IMR-90 (cell line): ENCODE measurements around the gene PSMD6. TPM values are rescaled to one million over a fixed set of nuclear protein-coding genes. Genes with fewer than 3 reads are reported as not detected.

Source experiments
- ATAC-seq: fragments of 200-7000 bp; cut with Tn5 transposase; 2 replicates; pipeline ENCODE4 v1.9.1; 2020; ENCODE audit warnings: low read depth, mild to moderate bottlenecking, moderate library complexity
- BruUV-seq: library from RNA; stranded (reverse); fragments of 400-500 nt; replicated peaks from 2 replicates; lab custom pipeline; 2021; lab: Mats Ljungman, UMichigan
- CTCF ChIA-PET: fragments of 300-600 bp; formaldehyde crosslinking; extraction: SDS; loops from one replicate; lab custom pipeline; 2021; ENCODE audit warnings: antibody characterized with exemption; lab: Yijun Ruan, JAX
- POLR2A ChIA-PET: fragments of 300-600 bp; sonication (Branson Sonifier 250); formaldehyde crosslinking; loops from one replicate; lab custom pipeline; 2022; ENCODE audit warnings: antibody characterized with exemption; ENCODE audit not compliant: unreplicated experiment; lab: Charles Lee
- DNase-seq: peaks from one replicate; pipeline ENCODE4 v3.0.0; 2013
- H2AFZ ChIP-seq: replicated peaks from 2 replicates; pipeline ENCODE3; 2013; ENCODE audit warnings: low read length, mild to moderate bottlenecking; ENCODE audit not compliant: poor library complexity
- H2AK5ac ChIP-seq: 2 replicates; pipeline ENCODE4 v1.6.1; 2013; ENCODE audit warnings: low read depth, low read length, inconsistent platforms
- H2AK9ac ChIP-seq: replicated peaks from 2 replicates; pipeline ENCODE3; 2013; ENCODE audit warnings: mild to moderate bottlenecking, low read depth, low read length, moderate library complexity; ENCODE audit not compliant: poor library complexity
- H2BK120ac ChIP-seq: 2 replicates; pipeline ENCODE4 v1.6.1; 2013; ENCODE audit warnings: low read depth, low read length, inconsistent platforms
- H2BK15ac ChIP-seq: 3 replicates; pipeline ENCODE4 v1.6.1; 2013; ENCODE audit warnings: low read depth, low read length, inconsistent platforms
- H2BK20ac ChIP-seq: 2 replicates; pipeline ENCODE4 v1.6.1; 2013; ENCODE audit warnings: low read depth, mild to moderate bottlenecking, inconsistent platforms, low read length, moderate library complexity
- H2BK5ac ChIP-seq: 2 replicates; pipeline ENCODE4 v1.6.1; 2013; ENCODE audit warnings: mild to moderate bottlenecking, low read depth, low read length, inconsistent platforms; ENCODE audit not compliant: poor library complexity, severe bottlenecking
- H3K14ac ChIP-seq: replicated peaks from 2 replicates; pipeline ENCODE4 v1.6.1; 2013; ENCODE audit warnings: low read depth, low read length, inconsistent platforms
- H3K18ac ChIP-seq: 2 replicates; pipeline ENCODE4 v1.6.1; 2013; ENCODE audit warnings: low read depth, low read length, control low read depth
- H3K23ac ChIP-seq: 2 replicates; pipeline ENCODE4 v1.6.1; 2013; ENCODE audit warnings: low read depth, low read length, inconsistent platforms
- H3K27ac ChIP-seq: 2 replicates; pipeline ENCODE4 v1.5.1; 2013; ENCODE audit warnings: mild to moderate bottlenecking, control low read depth, low read length; ENCODE audit not compliant: insufficient read depth
- H3K27me3 ChIP-seq: 2 replicates; pipeline ENCODE4 v1.6.1; 2013; ENCODE audit warnings: low read length; ENCODE audit not compliant: control insufficient read depth, insufficient read depth
- H3K36me3 ChIP-seq: 2 replicates; pipeline ENCODE4 v1.6.1; 2013; ENCODE audit warnings: low read length, mixed read lengths; ENCODE audit not compliant: control insufficient read depth, insufficient read depth
- H3K4ac ChIP-seq: 2 replicates; pipeline ENCODE4 v1.6.1; 2013; ENCODE audit warnings: low read depth, low read length, inconsistent platforms
- H3K4me1 ChIP-seq: 2 replicates; pipeline ENCODE4 v1.6.1; 2013; ENCODE audit warnings: low read length, mixed read lengths; ENCODE audit not compliant: control insufficient read depth, insufficient read depth
- H3K4me2 ChIP-seq: 2 replicates; pipeline ENCODE4 v1.6.1; 2013; ENCODE audit warnings: low read depth, mild to moderate bottlenecking, control low read depth, low read length, moderate library complexity
- H3K4me3 ChIP-seq: 2 replicates; pipeline ENCODE4 v1.5.1; 2013; ENCODE audit warnings: low read depth, mild to moderate bottlenecking, control low read depth, low read length, moderate library complexity; ENCODE audit not compliant: insufficient read depth
- H3K56ac ChIP-seq: 2 replicates; pipeline ENCODE4 v1.6.1; 2013; ENCODE audit warnings: low read length, inconsistent platforms; ENCODE audit not compliant: insufficient read depth; ENCODE audit errors: extremely low read depth
- H3K79me1 ChIP-seq, 2 experiments: 2 replicates each; pipeline ENCODE4 v1.6.1; 2013; ENCODE audit warnings: low read length in 2 of 2, inconsistent platforms in 1 of 2, low read depth in 1 of 2
- H3K9ac ChIP-seq: 2 replicates; pipeline ENCODE4 v1.6.1; 2013; ENCODE audit warnings: low read depth, low read length, control low read depth
- H3K9me1 ChIP-seq: 2 replicates; pipeline ENCODE4 v1.6.1; 2013; ENCODE audit warnings: low read length, inconsistent platforms; ENCODE audit not compliant: insufficient read depth
- H3K9me3 ChIP-seq: 2 replicates; pipeline ENCODE4 v1.6.1; 2013; ENCODE audit warnings: low read length; ENCODE audit not compliant: control insufficient read depth, insufficient read depth
- H4K20me1 ChIP-seq: 2 replicates; pipeline ENCODE4 v1.6.1; 2013; ENCODE audit warnings: low read length, inconsistent platforms; ENCODE audit not compliant: insufficient read depth
- H4K5ac ChIP-seq: 2 replicates; pipeline ENCODE4 v1.6.1; 2013; ENCODE audit warnings: mild to moderate bottlenecking, low read depth, low read length, control low read depth
- H4K8ac ChIP-seq, 2 experiments: 2 replicates each; pipeline ENCODE4 v1.6.1; 2013; ENCODE audit warnings: low read depth in 2 of 2, low read length in 2 of 2, control low read depth in 1 of 2, inconsistent platforms in 1 of 2
- H4K91ac ChIP-seq: 2 replicates; pipeline ENCODE4 v1.6.1; 2013; ENCODE audit warnings: low read depth, low read length, inconsistent platforms; ENCODE audit not compliant: insufficient read depth
- BHLHE40 ChIP-seq: fragments of 150-350 bp; IDR thresholded peaks from 2 replicates; pipeline ENCODE4 v1.6.1; 2016; ENCODE audit warnings: mild to moderate bottlenecking, low read depth, low read length
- CEBPB ChIP-seq: IDR thresholded peaks from 2 replicates; pipeline ENCODE4 v1.6.1; 2012; ENCODE audit warnings: low read depth, low read length, improper control_type of control experiment
- ELK1 ChIP-seq: fragments of 150-350 bp; IDR thresholded peaks from 2 replicates; pipeline ENCODE4 v1.6.1; 2016; ENCODE audit warnings: low read depth, mild to moderate bottlenecking, low read length, moderate library complexity, borderline replicate concordance
- FOS ChIP-seq: fragments of 150-350 bp; IDR thresholded peaks from 2 replicates; pipeline ENCODE4 v1.6.1; 2016; ENCODE audit warnings: low read depth, low read length
- MAFK ChIP-seq: IDR thresholded peaks from 2 replicates; pipeline ENCODE4 v1.6.1; 2012; ENCODE audit warnings: low read depth, low read length, improper control_type of control experiment
- MAZ ChIP-seq: IDR thresholded peaks from 2 replicates; pipeline ENCODE4 v1.6.1; 2012; ENCODE audit warnings: low read depth, mild to moderate bottlenecking, low read length, improper control_type of control experiment, moderate library complexity, borderline replicate concordance
- MXI1 ChIP-seq: IDR thresholded peaks from 2 replicates; pipeline ENCODE4 v1.6.1; 2012; ENCODE audit warnings: low read depth, mild to moderate bottlenecking, low read length, moderate library complexity, borderline replicate concordance
- NFE2L2 ChIP-seq: fragments of 150-350 bp; IDR thresholded peaks from 2 replicates; pipeline ENCODE4 v1.6.1; 2016; ENCODE audit warnings: low read depth, mild to moderate bottlenecking, low read length
- POLR2A ChIP-seq: IDR thresholded peaks from 2 replicates; pipeline ENCODE4 v1.6.1; 2012; ENCODE audit warnings: mild to moderate bottlenecking, low read depth, low read length
- RAD21 ChIP-seq: IDR thresholded peaks from 2 replicates; pipeline ENCODE4 v1.6.1; 2012; ENCODE audit warnings: low read length, improper control_type of control experiment
- RCOR1 ChIP-seq: IDR thresholded peaks from 2 replicates; pipeline ENCODE4 v1.6.1; 2012; ENCODE audit warnings: mild to moderate bottlenecking, low read length, improper control_type of control experiment; ENCODE audit not compliant: insufficient replicate concordance
- RFX5 ChIP-seq: IDR thresholded peaks from 2 replicates; pipeline ENCODE4 v1.8.0; 2012; ENCODE audit warnings: low read depth, mild to moderate bottlenecking, low read length, moderate library complexity
- SMC3 ChIP-seq: fragments of 150-350 bp; IDR thresholded peaks from 2 replicates; pipeline ENCODE4 v1.6.1; 2016; ENCODE audit warnings: low read depth, mild to moderate bottlenecking, antibody characterized with exemption, low read length, moderate library complexity
- USF2 ChIP-seq: fragments of 150-350 bp; IDR thresholded peaks from 2 replicates; pipeline ENCODE4 v1.6.1; 2017; ENCODE audit warnings: mild to moderate bottlenecking, antibody characterized with exemption, low read length, low read depth
- WGBS, 2 experiments: methylation state at CpG; one replicate each; pipeline versions ENCODE4 v1.1.5 to v1.1.7; 2013; ENCODE audit warnings: missing lambda C conversion rate in 2 of 2; ENCODE audit not compliant: insufficient read length in 1 of 2; ENCODE audit errors: extremely low coverage in 2 of 2; 5-methylcytosine and 5-hydroxymethylcytosine counted together
- dilution Hi-C: fragments of 300-500 bp; cut with HindIII; formaldehyde crosslinking; loops from one replicate; pipeline ENCODE4 v1.14.3; 2018; ENCODE audit warnings: low sequenced_read_pairs; ENCODE audit not compliant: unreplicated experiment
- in situ Hi-C: fragments of 300-500 bp; cut with MboI; formaldehyde crosslinking; loops from 3 replicates; pipeline ENCODE4 v1.14.3; 2019; ENCODE audit warnings: low sequenced_read_pairs, inconsistent platforms, mixed read lengths
- intact Hi-C: fragments of 100-400 bp; cut with micrococcal nuclease; formaldehyde crosslinking; loops from 2 replicates; pipeline ENCODE4 v1.10.0; 2022
- polyA plus RNA-seq, 3 experiments: library from polyadenylated mRNA; depleted of rRNA; stranded (reverse); fragments of >200 nt; gene quantifications; 2 replicates each; pipeline ENCODE4 v1.2.3, GENCODE V29; 2012; ENCODE audit warnings: low replicate concordance in 1 of 3
- total RNA-seq: library from RNA; depleted of rRNA; stranded (reverse); fragments of >200 nt; gene quantifications from 2 replicates; pipeline ENCODE4 v1.2.3, GENCODE V29; 2012

The PSMD6 gene
- total and polyA plus RNA-seq, 2 of the 4 experiments (the other 2 are of a cell fraction) = 86.6 to 91.8 TPM

GRCh38 chr3:63986831-63987230, 36.5 kb downstream of the PSMD6 start:
- Histone ChIP-seq H3K9me1 (no peaks in the 10 kb centered on the region; the same call in 1 of the 2 replicates), H2BK15ac (no peak overlapping the region), H2AK9ac (no peak overlapping the region), H4K8ac (no peak overlapping the region), H3K56ac (no peak overlapping the region), H3K27ac (no peak overlapping the region), H3K27me3 (no peaks in the 10 kb centered on the region), H3K18ac (no peak overlapping the region), H2BK5ac (no peak overlapping the region), H3K14ac (no peak overlapping the region), H4K20me1 (no peaks in the 10 kb centered on the region; the same call in 1 of the 2 replicates), H2BK120ac (no peak overlapping the region), H3K4me1 (no peaks in the 10 kb centered on the region; the same call in 1 of the 2 replicates), H2AK5ac (no peak overlapping the region), H2BK20ac (no peak overlapping the region), H3K23ac (no peak overlapping the region), H3K4ac (no peak overlapping the region), H3K4me2 (no peak overlapping the region), H3K36me3 (peaks cover 35% of the 10 kb centered on the region), H3K9me3 (no peaks in the 10 kb centered on the region), H3K79me1 (peaks cover 15 to 27% of the 10 kb centered on the region in 2 experiments), H4K5ac (no peak overlapping the region), H3K4me3 (no peak overlapping the region), H2AFZ (no peak overlapping the region), H4K91ac (no peak overlapping the region), H3K9ac (no peak overlapping the region)
- no peak for TF ChIP-seq RFX5
- TF ChIP-seq FOS = no peak
- no peak for TF ChIP-seq USF2
- TF ChIP-seq MXI1 = no peak
- TF ChIP-seq MAZ = no peak
- TF ChIP-seq POLR2A = no peak
- TF ChIP-seq RAD21 = no peak
- TF ChIP-seq MAFK = no peak
- no peak for TF ChIP-seq BHLHE40
- TF ChIP-seq ELK1 = no peak
- TF ChIP-seq SMC3 = no peak
- TF ChIP-seq NFE2L2 = no peak
- no peak for TF ChIP-seq CEBPB
- TF ChIP-seq RCOR1 = no peak
- no CpG with 5 or more reads among the region's 2 CpGs for WGBS, 2 experiments
- BruUV-seq = no TSS peak
- in situ Hi-C loops (loop anchor here (25.0 kb wide), 1 partner anchor 1375 kb away; no protein-coding TSS in a partner anchor), intact Hi-C loops (no loop called here), dilution Hi-C loops (no loop called here)
- no peak for ATAC-seq
- ChIA-PET POLR2A (no interaction called here), CTCF (no interaction called here)
- DNase-seq = no peak
